Measurements from ENCODE around the gene GRM4.

The GRM4 gene

GRCh38 chr6:34039943-34040342, 105.9 kb downstream of the GRM4 start:
- DNase-seq (ENCODE audit: low read depth in 2 of 2), result no peak
- no peak overlapping the region for H3K4me3 ChIP-seq (replicated peaks in 1 of 2; ENCODE audit: low read depth in 2 of 2, low read length in 2 of 2)
- no peak for TF ChIP-seq CTCF (IDR thresholded peaks at IDR 0.05; ENCODE audit: low read depth, low read length)

- TF ChIP-seq CTCF (IDR thresholded peaks at IDR 0.05; ENCODE audit: low read depth, low read length), result no peak
- H3K4me3 ChIP-seq (replicated peaks in 1 of 2; ENCODE audit: low read depth in 2 of 2, low read length in 2 of 2), result no peak overlapping the region
- DNase-seq (ENCODE audit: low read depth in 2 of 2), result no peak
Observed at GRCh38 chr6:34037151-34037550, 108.7 kb downstream of the GRM4 start.

GRCh38 chr6:34036357-34037069, 109.4 kb downstream of the GRM4 start:
- H3K4me3 ChIP-seq (replicated peaks in 1 of 2; ENCODE audit: low read depth in 2 of 2, low read length in 2 of 2), result no peak overlapping the region
- no peak for TF ChIP-seq CTCF (IDR thresholded peaks at IDR 0.05; ENCODE audit: low read depth, low read length)
- DNase-seq (ENCODE audit: low read depth in 2 of 2), result no peak

GRCh38 chr6:34035704-34036356, 110.1 kb downstream of the GRM4 start:
- no peak for DNase-seq (ENCODE audit: low read depth in 2 of 2)
- no peak for TF ChIP-seq CTCF (IDR thresholded peaks at IDR 0.05; ENCODE audit: low read depth, low read length)
- no peak overlapping the region for H3K4me3 ChIP-seq (replicated peaks in 1 of 2; ENCODE audit: low read depth in 2 of 2, low read length in 2 of 2)

- TF ChIP-seq CTCF (IDR thresholded peaks at IDR 0.05; ENCODE audit: low read depth, low read length), result no peak
- no peak overlapping the region for H3K4me3 ChIP-seq (replicated peaks in 1 of 2; ENCODE audit: low read depth in 2 of 2, low read length in 2 of 2)
- no peak for DNase-seq (ENCODE audit: low read depth in 2 of 2)
Observed at GRCh38 chr6:34035161-34035560, 110.7 kb downstream of the GRM4 start.

GRCh38 chr6:34032856-34033255, 113.0 kb downstream of the GRM4 start:
- no peak overlapping the region for H3K4me3 ChIP-seq (replicated peaks in 1 of 2; ENCODE audit: low read depth in 2 of 2, low read length in 2 of 2)
- no peak for DNase-seq (ENCODE audit: low read depth in 2 of 2)
- no peak for TF ChIP-seq CTCF (IDR thresholded peaks at IDR 0.05; ENCODE audit: low read depth, low read length)

Data from cardiac fibroblast (primary cell).